ENCODE measurements around the gene ARHGEF28.

DNA sequence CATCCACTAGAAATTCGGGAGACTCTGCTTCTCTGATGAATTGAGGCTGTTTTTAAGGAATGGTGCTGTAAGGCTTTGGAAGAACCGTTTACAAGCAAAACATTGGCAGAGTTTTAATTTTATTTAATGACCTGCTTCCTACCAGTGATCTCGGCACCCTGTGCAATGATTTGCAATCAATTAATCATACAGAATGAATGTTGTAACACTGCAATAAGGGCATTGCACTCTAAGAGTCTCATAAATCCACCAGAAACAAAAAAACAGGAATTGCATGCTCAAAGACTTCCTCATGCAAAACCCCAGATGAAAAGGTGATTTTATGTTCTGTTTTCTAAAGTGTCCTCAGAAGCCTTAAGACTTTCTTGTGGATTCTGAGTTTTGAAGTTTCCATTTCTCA lies 295.7 kb downstream of the ARHGEF28 start:
- TF ChIP-seq, protein P1, sequence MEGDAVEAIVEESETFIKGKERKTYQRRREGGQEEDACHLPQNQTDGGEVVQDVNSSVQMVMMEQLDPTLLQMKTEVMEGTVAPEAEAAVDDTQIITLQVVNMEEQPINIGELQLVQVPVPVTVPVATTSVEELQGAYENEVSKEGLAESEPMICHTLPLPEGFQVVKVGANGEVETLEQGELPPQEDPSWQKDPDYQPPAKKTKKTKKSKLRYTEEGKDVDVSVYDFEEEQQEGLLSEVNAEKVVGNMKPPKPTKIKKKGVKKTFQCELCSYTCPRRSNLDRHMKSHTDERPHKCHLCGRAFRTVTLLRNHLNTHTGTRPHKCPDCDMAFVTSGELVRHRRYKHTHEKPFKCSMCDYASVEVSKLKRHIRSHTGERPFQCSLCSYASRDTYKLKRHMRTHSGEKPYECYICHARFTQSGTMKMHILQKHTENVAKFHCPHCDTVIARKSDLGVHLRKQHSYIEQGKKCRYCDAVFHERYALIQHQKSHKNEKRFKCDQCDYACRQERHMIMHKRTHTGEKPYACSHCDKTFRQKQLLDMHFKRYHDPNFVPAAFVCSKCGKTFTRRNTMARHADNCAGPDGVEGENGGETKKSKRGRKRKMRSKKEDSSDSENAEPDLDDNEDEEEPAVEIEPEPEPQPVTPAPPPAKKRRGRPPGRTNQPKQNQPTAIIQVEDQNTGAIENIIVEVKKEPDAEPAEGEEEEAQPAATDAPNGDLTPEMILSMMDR (IDR thresholded peaks at IDR 0.05 in 4 of 5, conservative IDR thresholded peaks at IDR 0.05 in 1 of 5) = no peak
- no peak for TF ChIP-seq POLR2A (IDR thresholded peaks at IDR 0.05)
